Measurements from ENCODE around the gene SIRT3. TPM values are rescaled to one million over a fixed set of nuclear protein-coding genes. Genes with fewer than 3 reads are reported as not detected.

The SIRT3 gene
- total RNA-seq, 1 experiment from 2014 or later, result 13.6 TPM

- DNase-seq (ENCODE audit: low spot score), result no peak
- Histone ChIP-seq H3K27ac (ENCODE audit: low read depth, low read length, poor library complexity, severe bottlenecking) (no peak overlapping the region), H3K27me3 (replicated peaks; ENCODE audit: insufficient read depth, low read depth, low read length, poor library complexity) (peaks cover 43% of the 10 kb centered on the region), H3K9me3 (ENCODE audit: low read depth, low read length, poor library complexity, severe bottlenecking) (no peaks in the 10 kb centered on the region), H3K4me1 (ENCODE audit: insufficient read depth, low read length, poor library complexity, severe bottlenecking) (no peaks in the 10 kb centered on the region), H3K4me3 (ENCODE audit: low read depth, low read length, poor library complexity, severe bottlenecking) (no peak overlapping the region), H3K36me3 (ENCODE audit: insufficient read depth, low read length, poor library complexity, severe bottlenecking) (no peaks in the 10 kb centered on the region)
- TF ChIP-seq, protein P1, sequence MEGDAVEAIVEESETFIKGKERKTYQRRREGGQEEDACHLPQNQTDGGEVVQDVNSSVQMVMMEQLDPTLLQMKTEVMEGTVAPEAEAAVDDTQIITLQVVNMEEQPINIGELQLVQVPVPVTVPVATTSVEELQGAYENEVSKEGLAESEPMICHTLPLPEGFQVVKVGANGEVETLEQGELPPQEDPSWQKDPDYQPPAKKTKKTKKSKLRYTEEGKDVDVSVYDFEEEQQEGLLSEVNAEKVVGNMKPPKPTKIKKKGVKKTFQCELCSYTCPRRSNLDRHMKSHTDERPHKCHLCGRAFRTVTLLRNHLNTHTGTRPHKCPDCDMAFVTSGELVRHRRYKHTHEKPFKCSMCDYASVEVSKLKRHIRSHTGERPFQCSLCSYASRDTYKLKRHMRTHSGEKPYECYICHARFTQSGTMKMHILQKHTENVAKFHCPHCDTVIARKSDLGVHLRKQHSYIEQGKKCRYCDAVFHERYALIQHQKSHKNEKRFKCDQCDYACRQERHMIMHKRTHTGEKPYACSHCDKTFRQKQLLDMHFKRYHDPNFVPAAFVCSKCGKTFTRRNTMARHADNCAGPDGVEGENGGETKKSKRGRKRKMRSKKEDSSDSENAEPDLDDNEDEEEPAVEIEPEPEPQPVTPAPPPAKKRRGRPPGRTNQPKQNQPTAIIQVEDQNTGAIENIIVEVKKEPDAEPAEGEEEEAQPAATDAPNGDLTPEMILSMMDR (conservative IDR thresholded peaks at IDR 0.05; ENCODE audit: low read depth, low read length), result no peak
- TF ChIP-seq EZH2 (IDR thresholded peaks at IDR 0.05; ENCODE audit: borderline replicate concordance, low read depth, low read length, poor library complexity, severe bottlenecking), result peak; percentile 82
- CTCF ChIA-PET, result interaction anchor here (0.6 kb wide), 1 partner anchor 197 kb away, joined by 5 read pairs; no protein-coding TSS in a partner anchor
- no TSS peak for BruUV-seq (replicated peaks)
- POLR2A ChIA-PET (ENCODE audit: low non-redundant PET), result no interaction called here
- intact Hi-C loops (cut with micrococcal nuclease; ENCODE audit: unreplicated experiment), result no loop called here
Observed at GRCh38 chr11:280706-281485, 44.8 kb upstream of the SIRT3 start.

- no peak for DNase-seq (ENCODE audit: low spot score)
- intact Hi-C loops (cut with micrococcal nuclease; ENCODE audit: unreplicated experiment), result no loop called here
- no TSS peak for BruUV-seq (replicated peaks)
- no peak for TF ChIP-seq EZH2 (IDR thresholded peaks at IDR 0.05; ENCODE audit: borderline replicate concordance, low read depth, low read length, poor library complexity, severe bottlenecking)
- TF ChIP-seq, protein P1 (conservative IDR thresholded peaks at IDR 0.05; ENCODE audit: low read depth, low read length), result 0 out of 2 replicates have a peak, but pooled peaks have one; percentile 8
- H3K9me3 ChIP-seq (ENCODE audit: low read depth, low read length, poor library complexity, severe bottlenecking), result no peaks in the 10 kb centered on the region
- ChIA-PET CTCF (no interaction called here), POLR2A (ENCODE audit: low non-redundant PET) (no interaction called here)
- no peak overlapping the region for H3K27ac ChIP-seq (ENCODE audit: low read depth, low read length, poor library complexity, severe bottlenecking)
- H3K27me3 ChIP-seq (replicated peaks; ENCODE audit: insufficient read depth, low read depth, low read length, poor library complexity), result peaks cover 43% of the 10 kb centered on the region
- no peaks in the 10 kb centered on the region for H3K4me1 ChIP-seq (ENCODE audit: insufficient read depth, low read length, poor library complexity, severe bottlenecking)
- no peaks in the 10 kb centered on the region for H3K36me3 ChIP-seq (ENCODE audit: insufficient read depth, low read length, poor library complexity, severe bottlenecking)
- H3K4me3 ChIP-seq (ENCODE audit: low read depth, low read length, poor library complexity, severe bottlenecking), result no peak overlapping the region
Observed at GRCh38 chr11:279966-280705, 44.0 kb upstream of the SIRT3 start.

- no peak for DNase-seq (ENCODE audit: low spot score)
- no TSS peak for BruUV-seq (replicated peaks)
- ChIA-PET POLR2A (ENCODE audit: low non-redundant PET) (no interaction called here), CTCF (no interaction called here)
- intact Hi-C loops (cut with micrococcal nuclease; ENCODE audit: unreplicated experiment), result no loop called here
- no peaks in the 10 kb centered on the region for H3K4me1 ChIP-seq (ENCODE audit: insufficient read depth, low read length, poor library complexity, severe bottlenecking)
- peaks cover 43% of the 10 kb centered on the region for H3K27me3 ChIP-seq (replicated peaks; ENCODE audit: insufficient read depth, low read depth, low read length, poor library complexity)
- H3K27ac ChIP-seq (ENCODE audit: low read depth, low read length, poor library complexity, severe bottlenecking), result no peak overlapping the region
- H3K9me3 ChIP-seq (ENCODE audit: low read depth, low read length, poor library complexity, severe bottlenecking), result no peaks in the 10 kb centered on the region
- H3K36me3 ChIP-seq (ENCODE audit: insufficient read depth, low read length, poor library complexity, severe bottlenecking), result no peaks in the 10 kb centered on the region
- no peak for TF ChIP-seq EZH2 (IDR thresholded peaks at IDR 0.05; ENCODE audit: borderline replicate concordance, low read depth, low read length, poor library complexity, severe bottlenecking)
- no peak overlapping the region for H3K4me3 ChIP-seq (ENCODE audit: low read depth, low read length, poor library complexity, severe bottlenecking)
Observed at GRCh38 chr11:279040-279965, 43.2 kb upstream of the SIRT3 start.
